Eye (tissue), 1 donor: ENCODE measurements around the gene RTP1.
"Not testable (repeated sequence)": the region's sequence is repeated elsewhere in the genome, so short reads cannot be mapped to it uniquely, and the experiment has no call there.

Source experiments
- DNase-seq: peaks from one replicate; pipeline ENCODE4 v3.0.0-alpha.2; 2015

Gene RTP1

DNA sequence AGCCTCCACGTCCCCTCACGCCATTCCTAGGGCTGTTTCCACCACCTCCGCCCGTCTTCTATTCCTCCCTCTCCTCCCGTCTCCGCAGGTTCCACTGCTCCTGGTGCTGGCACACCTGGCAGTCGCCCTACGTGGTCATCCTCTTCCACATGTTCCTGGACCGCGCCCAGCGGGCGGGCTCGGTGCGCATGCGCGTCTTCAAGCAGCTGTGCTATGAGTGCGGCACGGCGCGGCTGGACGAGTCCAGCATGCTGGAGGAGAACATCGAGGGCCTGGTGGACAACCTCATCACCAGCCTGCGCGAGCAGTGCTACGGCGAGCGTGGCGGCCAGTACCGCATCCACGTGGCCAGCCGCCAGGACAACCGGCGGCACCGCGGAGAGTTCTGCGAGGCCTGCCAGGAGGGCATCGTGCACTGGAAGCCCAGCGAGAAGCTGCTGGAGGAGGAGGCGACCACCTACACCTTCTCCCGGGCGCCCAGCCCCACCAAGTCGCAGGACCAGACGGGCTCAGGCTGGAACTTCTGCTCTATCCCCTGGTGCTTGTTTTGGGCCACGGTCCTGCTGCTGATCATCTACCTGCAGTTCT lies 2.3 kb downstream of the RTP1 start:
- not testable (repeated sequence) for DNase-seq

DNA sequence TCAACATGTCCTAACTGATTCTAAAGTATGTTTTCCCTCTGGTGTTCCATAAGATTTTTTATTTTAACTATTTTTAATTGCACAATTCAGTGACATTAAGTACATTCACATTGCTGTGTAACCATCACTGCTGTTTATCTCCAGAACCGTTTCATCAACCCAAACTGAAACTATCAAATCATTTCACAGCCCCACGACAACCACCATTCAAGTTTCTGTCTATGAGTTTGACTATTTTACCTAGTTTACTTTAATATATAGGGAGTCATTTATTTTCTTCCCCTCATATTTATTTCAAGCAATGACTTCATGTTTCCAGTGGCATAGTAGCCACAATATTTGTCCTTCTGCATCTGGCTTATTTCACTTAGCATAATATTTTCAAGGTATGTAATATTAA lies 8.4 kb downstream of the RTP1 start:
- no peak for DNase-seq

GRCh38 chr3:187207062-187207461 lies 9.8 kb downstream of the RTP1 start:
- no peak for DNase-seq

- no peak for DNase-seq
These were observed 10.3 kb downstream of the RTP1 start for GRCh38 chr3:187207624-187208023.

- no peak for DNase-seq
These were observed 10.9 kb downstream of the RTP1 start for GRCh38 chr3:187208159-187208558.

DNA sequence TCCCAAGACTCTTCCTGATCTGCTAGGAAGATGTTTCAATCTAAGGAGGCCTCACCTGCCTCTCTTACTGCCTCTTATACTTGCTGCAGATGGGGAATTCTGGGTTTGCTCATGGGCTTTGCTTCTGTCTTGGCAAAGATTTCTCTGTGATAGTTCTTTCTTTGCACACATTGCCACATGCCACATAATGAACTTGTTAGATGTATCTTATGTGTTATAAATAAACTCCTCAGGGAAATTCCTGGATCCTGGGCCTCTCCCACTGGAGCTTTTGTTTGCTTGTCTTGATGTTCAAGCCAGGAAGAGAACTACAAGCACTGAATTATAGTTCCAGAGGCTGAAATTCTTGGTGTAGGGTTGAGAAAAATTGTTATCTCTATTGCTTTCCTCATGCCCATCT lies 12.2 kb downstream of the RTP1 start:
- DNase-seq = no peak

GRCh38 chr3:187210091-187210490 lies 12.8 kb downstream of the RTP1 start:
- no peak for DNase-seq

- no peak for DNase-seq
These were observed 13.4 kb downstream of the RTP1 start for GRCh38 chr3:187210545-187211327.

DNA sequence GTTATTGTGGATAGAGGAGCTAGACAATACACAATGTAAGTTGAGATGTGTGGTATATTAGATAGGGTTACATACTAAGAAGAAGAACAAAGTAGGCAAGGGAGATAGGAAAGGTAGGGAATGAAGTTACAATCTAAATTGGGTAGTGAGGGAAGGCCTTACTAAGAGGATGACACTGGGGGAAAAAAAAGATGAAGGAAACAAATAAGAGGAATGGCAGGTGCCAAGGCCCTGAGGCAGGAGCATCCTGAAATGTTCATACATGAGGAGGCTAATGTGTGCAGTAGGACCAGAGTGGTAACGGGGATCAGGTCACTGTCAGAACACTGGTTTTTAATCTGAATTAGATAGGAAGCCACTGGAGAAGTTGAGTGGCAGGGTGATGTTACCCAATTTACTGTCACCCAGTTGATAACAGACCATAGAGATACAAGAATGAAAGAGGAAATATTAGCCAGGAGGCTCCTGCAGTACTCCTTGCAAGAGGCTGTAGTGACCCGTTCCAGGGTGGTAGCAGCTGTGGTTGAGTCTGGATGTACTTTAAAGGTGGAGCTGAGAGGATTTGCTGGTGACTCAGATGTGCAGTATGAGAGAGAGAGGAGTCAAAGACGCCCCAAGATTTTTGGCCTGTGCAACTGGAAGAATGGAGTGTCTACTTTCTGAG lies 14.4 kb downstream of the RTP1 start:
- no peak for DNase-seq

DNA sequence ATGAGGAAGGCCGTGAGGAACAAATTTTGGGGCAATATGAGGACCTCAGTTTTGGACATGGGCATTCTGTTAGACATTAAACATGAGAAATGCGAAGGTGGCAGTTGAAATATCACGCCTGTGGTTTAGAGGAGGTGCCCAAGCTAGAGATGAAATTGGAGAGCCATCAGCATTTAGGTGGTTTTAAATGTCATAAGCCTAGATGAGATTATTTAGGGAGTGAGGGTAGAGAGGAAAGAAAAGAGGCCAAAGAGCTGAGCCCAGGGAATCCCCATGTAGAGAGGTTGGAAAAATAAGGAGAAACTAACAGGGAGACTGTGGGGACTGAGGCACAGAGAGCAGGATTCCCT lies 14.9 kb downstream of the RTP1 start:
- DNase-seq = no peak

- DNase-seq = no peak
These were observed 15.4 kb downstream of the RTP1 start for GRCh38 chr3:187212705-187213104.

- no peak for DNase-seq
These were observed 16.3 kb downstream of the RTP1 start for GRCh38 chr3:187213616-187214015.

DNA sequence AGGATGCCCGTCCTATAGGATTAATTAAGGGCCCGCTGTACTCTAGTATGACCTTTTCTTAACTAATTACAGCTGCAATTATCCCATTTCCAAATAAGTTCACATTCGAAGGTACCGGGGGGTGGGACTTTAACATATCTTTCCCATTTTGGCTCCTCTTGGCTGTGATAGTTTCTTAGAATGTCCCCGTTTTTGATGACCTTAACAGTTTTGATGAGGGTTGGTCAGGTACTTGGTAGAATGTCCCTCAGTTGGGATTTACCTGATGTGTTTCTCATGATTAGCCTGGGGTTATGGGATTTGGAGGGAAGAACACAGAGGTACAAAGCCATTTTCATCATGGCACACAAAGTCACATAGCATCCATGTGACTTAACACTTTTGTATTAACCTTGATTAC lies 18.2 kb downstream of the RTP1 start:
- no peak for DNase-seq

GRCh38 chr3:187222801-187223200 lies 25.5 kb downstream of the RTP1 start:
- no peak for DNase-seq

DNA sequence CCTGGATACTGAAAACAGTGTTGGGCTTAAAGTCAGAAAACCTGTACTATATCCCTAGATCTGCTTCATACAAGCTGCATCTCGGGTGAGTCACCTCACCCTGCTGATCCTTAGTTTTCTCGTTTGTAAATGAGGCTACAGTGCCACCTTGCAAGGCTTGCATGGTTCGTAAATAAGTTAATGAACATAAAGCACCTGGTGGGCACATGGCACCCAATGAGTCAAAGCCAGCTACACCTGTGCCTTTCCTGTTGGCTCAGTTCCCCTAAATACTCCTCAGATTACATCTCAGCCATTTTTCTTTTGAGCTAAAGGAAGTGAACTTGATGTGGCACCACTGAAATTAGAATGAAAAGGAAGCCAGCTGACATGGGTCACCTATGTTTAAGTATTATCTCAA lies 26.5 kb downstream of the RTP1 start:
- DNase-seq = no peak

DNA sequence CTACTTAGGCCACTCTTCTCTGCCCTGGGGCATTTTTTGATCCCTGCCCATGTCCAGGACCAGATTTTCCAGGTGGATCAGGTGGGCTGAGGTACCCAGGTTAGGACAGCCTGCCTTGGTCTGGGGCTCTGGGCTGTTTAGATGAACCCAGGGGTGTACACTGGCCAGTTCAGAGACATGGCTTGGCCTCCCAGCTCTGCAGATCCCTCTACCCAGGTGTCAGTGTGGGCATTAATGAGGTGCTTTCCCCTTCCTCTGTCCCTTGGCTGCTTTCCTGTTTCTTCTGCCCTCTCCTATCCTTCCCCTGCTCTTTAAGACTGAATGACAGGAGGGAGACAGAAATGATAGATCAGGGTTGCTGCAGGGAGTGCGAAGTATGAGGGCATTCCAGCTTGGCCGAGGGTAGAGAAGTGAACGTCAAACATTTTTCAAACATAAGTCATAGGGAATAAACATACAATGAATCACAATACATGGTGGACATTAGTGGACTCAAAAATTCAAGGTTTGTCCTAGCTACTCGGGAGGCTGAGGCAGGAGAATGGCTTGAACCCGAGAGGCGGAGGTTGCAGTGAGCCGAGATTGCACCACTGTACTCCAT lies 30.5 kb downstream of the RTP1 start:
- DNase-seq = no peak

- DNase-seq = no peak
These were observed 31.5 kb downstream of the RTP1 start for GRCh38 chr3:187228740-187229139.

DNA sequence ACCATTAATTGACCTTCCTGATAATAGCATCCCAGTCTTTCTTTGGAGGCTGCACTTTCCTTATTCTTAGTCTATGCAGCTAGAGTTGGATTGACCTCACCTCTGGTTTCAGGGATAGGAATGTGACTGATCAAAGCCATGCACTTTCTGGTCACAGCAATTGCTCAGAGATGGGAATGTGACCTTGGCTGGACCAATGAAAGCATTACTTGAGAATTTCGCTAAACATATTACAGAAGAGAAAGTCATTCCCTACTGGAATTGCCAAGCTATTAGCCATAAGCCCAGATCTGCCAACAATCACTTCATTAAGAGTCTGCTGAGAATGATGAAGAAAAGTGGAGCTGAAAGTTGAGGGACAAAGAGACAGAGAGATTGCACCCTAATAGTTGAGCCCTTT lies 32.7 kb downstream of the RTP1 start:
- no peak for DNase-seq

DNA sequence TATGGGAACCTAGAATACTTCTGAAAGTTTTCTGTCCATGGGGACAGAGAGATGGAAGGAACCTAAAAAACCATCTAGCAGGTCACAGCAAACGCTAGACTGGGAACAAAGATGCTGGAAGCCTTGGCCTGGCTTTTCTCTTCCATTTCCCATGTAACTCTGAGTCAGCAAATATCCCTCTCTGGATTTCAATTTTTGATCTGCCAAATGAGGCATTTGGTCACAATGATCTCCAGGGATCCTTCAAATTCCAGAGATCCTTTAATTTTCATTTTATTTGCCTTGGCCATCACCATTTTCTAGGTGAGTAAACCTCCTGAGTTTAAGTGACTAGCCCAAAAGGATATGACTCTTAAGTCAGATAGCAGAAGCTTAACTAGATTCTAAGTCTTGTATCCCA lies 39.7 kb downstream of the RTP1 start:
- DNase-seq = no peak

DNA sequence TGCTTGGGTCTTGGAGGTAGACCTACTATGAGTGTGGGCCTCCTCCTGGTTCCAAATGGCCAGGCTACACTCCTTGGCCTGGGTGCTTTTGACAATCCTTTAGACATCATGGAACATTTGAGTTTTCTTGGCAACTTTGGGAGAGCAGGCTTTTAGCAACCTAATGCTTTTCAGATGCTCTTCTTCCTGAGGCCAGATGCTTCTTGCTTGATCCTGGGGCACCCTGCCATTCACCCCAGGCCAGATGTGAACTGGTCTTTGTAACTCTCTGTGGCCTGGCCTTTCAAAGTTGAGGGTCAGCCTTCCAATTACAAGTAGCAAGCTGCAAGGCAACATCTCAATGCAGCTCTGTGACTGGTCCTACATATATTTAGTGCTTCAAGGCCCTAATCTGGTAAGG lies 40.5 kb downstream of the RTP1 start:
- DNase-seq = no peak

GRCh38 chr3:187238239-187238638 lies 41.0 kb downstream of the RTP1 start:
- DNase-seq = no peak

GRCh38 chr3:187238835-187239234 lies 41.5 kb downstream of the RTP1 start:
- DNase-seq = not testable (repeated sequence)

DNA sequence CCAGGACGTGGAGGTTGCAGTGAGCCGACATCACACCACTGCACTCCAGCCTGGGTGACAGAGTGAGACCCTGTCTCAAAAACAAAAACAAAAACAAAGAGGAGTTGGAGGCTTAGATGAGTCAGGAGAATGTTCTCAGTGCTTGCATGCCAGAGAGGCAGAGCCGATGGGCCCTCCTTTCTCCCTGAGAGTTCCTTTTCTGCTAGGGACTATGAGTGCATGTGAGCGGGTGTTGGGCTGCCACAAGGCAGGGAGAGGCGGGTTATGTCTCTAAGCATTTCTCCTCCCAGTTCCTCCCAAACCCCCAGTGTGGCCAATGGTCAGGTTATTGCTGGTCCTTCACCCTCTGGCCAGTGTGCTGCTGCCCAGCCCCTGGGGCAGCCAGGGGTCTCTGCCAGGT lies 45.1 kb downstream of the RTP1 start:
- no peak for DNase-seq

GRCh38 chr3:187242900-187243299 lies 45.6 kb downstream of the RTP1 start:
- DNase-seq = no peak
